Panc1 (cell line): ENCODE measurements around the gene VAPA. TPM values are rescaled to one million over a fixed set of nuclear protein-coding genes. Genes with fewer than 3 reads are reported as not detected.
A peak's percentile ranks its signal among the peaks of the same experiment; 100 is the strongest.

ENCODE experiments used
- ATAC-seq: fragments of 200-7000 bp; cut with Tn5 transposase; 2 replicates; pipeline ENCODE4 v1.9.1; 2020; ENCODE audit warnings: mild to moderate bottlenecking, moderate library complexity
- BruUV-seq: library from RNA; stranded (reverse); fragments of 400-500 nt; replicated peaks from 2 replicates; lab custom pipeline; 2021; lab: Mats Ljungman, UMichigan
- CTCF ChIA-PET: fragments of 300-600 bp; sonication (Branson Sonifier 250); formaldehyde crosslinking; loops from one replicate; lab custom pipeline; 2022; ENCODE audit warnings: antibody characterized with exemption; lab: Charles Lee
- POLR2A ChIA-PET: fragments of 300-600 bp; sonication (Branson Sonifier 250); formaldehyde crosslinking; loops from one replicate; lab custom pipeline; 2022; ENCODE audit warnings: antibody characterized with exemption; lab: Charles Lee
- DNase-seq: peaks from one replicate; pipeline ENCODE4 v3.0.0-alpha.2; 2010; ENCODE audit warnings: low read depth, low spot score
- H3K27ac ChIP-seq: 2 replicates; pipeline ENCODE4 v1.5.1; 2011; ENCODE audit warnings: mild to moderate bottlenecking, low read length, inconsistent platforms
- H3K27me3 ChIP-seq: fragments of 200-500 bp; sonication (Bioruptor generic); 2 replicates; pipeline ENCODE4 v1.6.0; 2014; ENCODE audit warnings: low read length, inconsistent platforms; ENCODE audit not compliant: control insufficient read depth, insufficient read depth
- H3K36me3 ChIP-seq: fragments of 200-500 bp; sonication (Bioruptor generic); 2 replicates; pipeline ENCODE4 v1.5.1; 2014; ENCODE audit warnings: inconsistent platforms, mild to moderate bottlenecking, low read length, moderate library complexity; ENCODE audit not compliant: control insufficient read depth, insufficient read depth
- H3K4me1 ChIP-seq: 2 replicates; pipeline ENCODE4 v1.5.1; 2011; ENCODE audit warnings: inconsistent platforms, mild to moderate bottlenecking, low read length, moderate library complexity; ENCODE audit not compliant: control insufficient read depth, insufficient read depth
- H3K4me3 ChIP-seq, 2 experiments: 2 replicates each; pipeline ENCODE4 v1.5.1; 2011 to 2012; ENCODE audit warnings: low read depth in 2 of 2, low read length in 2 of 2, mild to moderate bottlenecking in 2 of 2, inconsistent platforms in 1 of 2, moderate library complexity in 1 of 2
- H3K9me3 ChIP-seq: fragments of 200-500 bp; sonication (Bioruptor generic); 2 replicates; pipeline ENCODE4 v1.5.1; 2014; ENCODE audit warnings: low read depth, mild to moderate bottlenecking, inconsistent platforms, low read length, moderate library complexity; ENCODE audit not compliant: control insufficient read depth, insufficient read depth
- CTCF ChIP-seq: fragments of 450-650 bp; IDR thresholded peaks from 2 replicates; pipeline ENCODE4 v1.5.1; 2017; ENCODE audit warnings: mild to moderate bottlenecking
- POLR2AphosphoS5 ChIP-seq: IDR thresholded peaks from 2 replicates; pipeline ENCODE4 v1.6.1; 2012; ENCODE audit warnings: mild to moderate bottlenecking, low read depth, low read length, moderate library complexity
- REST ChIP-seq, 2 experiments: IDR thresholded peaks; 2 replicates each; pipeline ENCODE4 v1.6.1; 2011 to 2012; ENCODE audit warnings: low read depth in 2 of 2, control low read depth in 1 of 2, low read length in 1 of 2, mild to moderate bottlenecking in 1 of 2, moderate library complexity in 1 of 2; ENCODE audit not compliant: insufficient read depth in 1 of 2
- SIN3A ChIP-seq: IDR thresholded peaks from 2 replicates; pipeline ENCODE4 v1.6.1; 2012; ENCODE audit warnings: low read depth, mild to moderate bottlenecking, low read length, moderate library complexity, borderline replicate concordance; ENCODE audit not compliant: insufficient read depth
- TCF7L2 ChIP-seq: IDR thresholded peaks from 2 replicates; pipeline ENCODE4 v1.6.1; 2011; ENCODE audit warnings: mild to moderate bottlenecking, low read depth, low read length, inconsistent platforms
- in situ Hi-C: cut with HindIII; loops from 2 replicates; pipeline ENCODE4 v1.10.0; 2016; ENCODE audit warnings: low sequenced_read_pairs, low pct_unique_long_range_greater_than_20kb
- intact Hi-C: fragments of 100-400 bp; cut with micrococcal nuclease; formaldehyde crosslinking; loops from one replicate; pipeline ENCODE4 v1.10.0; 2022; ENCODE audit not compliant: unreplicated experiment
- total RNA-seq: library from RNA; stranded (reverse); gene quantifications from one replicate; pipeline ENCODE4 v1.2.1, GENCODE V29; 2021; ENCODE audit not compliant: unreplicated experiment

VAPA gene
- total RNA-seq, 1 experiment from 2014 or later, result 228 TPM

DNA sequence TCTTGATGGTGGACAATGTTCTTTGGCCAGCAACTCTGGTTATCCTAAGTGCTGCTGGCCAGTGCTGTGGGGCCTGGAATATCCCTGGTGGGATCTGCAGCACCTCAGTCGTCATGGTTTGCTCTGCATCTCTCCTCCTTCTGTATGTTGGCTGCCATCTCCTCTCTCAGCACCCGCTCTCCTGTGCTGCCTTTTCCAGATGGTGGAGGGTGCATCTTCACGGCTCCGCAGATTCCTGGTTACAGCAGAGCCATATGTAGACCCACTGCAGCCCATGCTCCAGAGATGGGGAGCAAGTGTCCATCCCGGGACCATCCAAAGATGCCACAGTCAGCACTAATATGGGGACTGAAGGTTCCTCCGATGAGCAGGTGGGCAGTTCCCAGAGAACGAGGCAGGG is 90.0 kb downstream of the VAPA start:
- Histone ChIP-seq H3K36me3 (no peaks in the 10 kb centered on the region), H3K4me3 (no peak overlapping the region), H3K9me3 (peaks cover 4% of the 10 kb centered on the region; the same call in 1 of the 2 replicates), H3K4me1 (no peaks in the 10 kb centered on the region), H3K27me3 (no peaks in the 10 kb centered on the region), H3K27ac (no peak overlapping the region)
- ATAC-seq, result no peak
- in situ Hi-C loops (no loop called here), intact Hi-C loops (no loop called here)
- no TSS peak for BruUV-seq
- TF ChIP-seq POLR2AphosphoS5 (no peak), CTCF (no peak), SIN3A (no peak), REST (IDR thresholded peaks at IDR 0.05; ENCODE audit: insufficient read depth in 1 of 2, low read depth in 2 of 2, low read length in 1 of 2) (no peak), TCF7L2 (no peak)
- ChIA-PET CTCF (no interaction called here), POLR2A (no interaction called here)
- no peak for DNase-seq

DNA sequence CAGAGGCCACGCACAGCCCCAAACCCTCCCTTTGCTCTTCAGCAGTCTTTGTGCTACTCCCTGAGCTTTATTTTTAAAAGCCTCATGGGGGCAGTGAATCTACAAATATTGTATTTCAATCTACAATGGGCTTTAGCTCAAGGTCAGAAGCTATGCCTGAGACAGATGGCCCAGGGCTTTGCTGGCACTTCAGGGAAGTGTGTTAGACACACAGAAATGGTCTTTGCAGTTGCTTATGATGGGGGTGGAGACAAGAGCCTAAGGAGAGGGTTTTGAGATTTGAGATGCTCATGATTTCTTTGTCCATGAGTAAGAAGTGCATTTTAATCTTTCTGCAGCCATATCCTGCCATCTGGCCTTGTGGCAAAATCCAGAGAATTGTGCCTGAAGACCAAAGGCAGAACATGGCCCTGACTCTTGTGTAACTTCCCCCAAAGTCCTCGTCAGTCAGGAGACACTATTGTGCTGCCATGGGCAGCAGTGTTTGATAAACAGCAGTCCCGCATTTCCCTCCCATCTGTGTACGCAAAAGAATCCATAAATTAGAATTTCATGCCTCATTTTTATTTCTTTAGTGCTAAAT is 92.6 kb downstream of the VAPA start:
- ChIA-PET CTCF (interaction anchor here (0.6 kb wide), 1 partner anchor 10 kb away, joined by 3 read pairs; no protein-coding TSS in a partner anchor), POLR2A (interaction anchor here (0.6 kb wide), 1 partner anchor 26 kb away, joined by 3 read pairs; no protein-coding TSS in a partner anchor)
- TF ChIP-seq REST (IDR thresholded peaks at IDR 0.05; ENCODE audit: insufficient read depth in 1 of 2, low read depth in 2 of 2, low read length in 1 of 2) (no peak), TCF7L2 (no peak), CTCF (peak; percentile 23; the same call in 1 of the 2 replicates), POLR2AphosphoS5 (no peak), SIN3A (no peak)
- in situ Hi-C loops, result no loop called here
- Histone ChIP-seq H3K9me3 (no peaks in the 10 kb centered on the region), H3K4me1 (no peaks in the 10 kb centered on the region; the same call in 1 of the 2 replicates), H3K27me3 (no peaks in the 10 kb centered on the region), H3K36me3 (no peaks in the 10 kb centered on the region), H3K27ac (no peak overlapping the region), H3K4me3 (no peak overlapping the region)
- intact Hi-C loops, result no loop called here
- ATAC-seq (no peak), DNase-seq (no peak)
- no TSS peak for BruUV-seq
